HEK293 (cell line): ENCODE results near the gene TRAPPC2.

Source experiments
- CTCF ChIA-PET: fragments of 350-600 bp; formaldehyde crosslinking; extraction: SDS; loops from one replicate; lab custom pipeline; 2021; ENCODE audit warnings: antibody characterized with exemption; lab: Yijun Ruan, JAX
- POLR2A ChIA-PET: fragments of 300-600 bp; formaldehyde crosslinking; extraction: SDS; loops from one replicate; lab custom pipeline; 2020; ENCODE audit warnings: antibody characterized with exemption, inconsistent platforms; lab: Yijun Ruan, JAX
- H3K27ac ChIP-seq: fragments of 200-500 bp; sonication (Bioruptor generic); 2 replicates; pipeline ENCODE4 v1.5.1; 2014; ENCODE audit warnings: low read depth, low read length, control low read depth, inconsistent platforms; ENCODE audit errors: extremely low read depth
- H3K36me3 ChIP-seq, 2 experiments: fragments of 200-500 bp in 1 of 2; sonication (Bioruptor generic) in 1 of 2; 1 replicate in 1 of 2; 2 replicates in 1 of 2; pipeline ENCODE4 v1.5.1; 2014 to 2017; ENCODE audit warnings: inconsistent platforms in 2 of 2, low read length in 2 of 2; ENCODE audit not compliant: control insufficient read depth in 2 of 2, insufficient read depth in 1 of 2
- H3K4me1 ChIP-seq: fragments of 200-500 bp; sonication (Bioruptor generic); 2 replicates; pipeline ENCODE4 v1.5.1; 2014; ENCODE audit warnings: mild to moderate bottlenecking, low read length, inconsistent platforms; ENCODE audit not compliant: control insufficient read depth, insufficient read depth
- H3K4me3 ChIP-seq: 2 replicates; pipeline ENCODE4 v1.5.1; 2011; ENCODE audit warnings: low read depth, mild to moderate bottlenecking, control low read depth, low read length, moderate library complexity
- H3K9me3 ChIP-seq: fragments of 200-500 bp; sonication (Bioruptor generic); 2 replicates; pipeline ENCODE4 v1.5.1; 2014; ENCODE audit warnings: low read depth, low read length, inconsistent platforms; ENCODE audit not compliant: control insufficient read depth, insufficient read depth
- EGR2 ChIP-seq: fragments of 450-650 bp; formaldehyde crosslinking; IDR thresholded peaks from 2 replicates; pipeline ENCODE4 v1.5.1; 2016; ENCODE audit warnings: low read depth, missing biosample characterization, missing genetic modification characterization
- HIC1 ChIP-seq: fragments of 450-650 bp; formaldehyde crosslinking; IDR thresholded peaks from 2 replicates; pipeline ENCODE4 v1.5.1; 2016; ENCODE audit warnings: missing biosample characterization, missing genetic modification characterization
- KLF16 ChIP-seq: fragments of 450-650 bp; formaldehyde crosslinking; IDR thresholded peaks from 2 replicates; pipeline ENCODE4 v1.5.1; 2017; ENCODE audit warnings: missing biosample characterization, missing genetic modification characterization
- OSR2 ChIP-seq: fragments of 450-650 bp; formaldehyde crosslinking; IDR thresholded peaks from 2 replicates; pipeline ENCODE4 v1.5.1; 2016; ENCODE audit warnings: missing biosample characterization, missing genetic modification characterization
- PRDM2 ChIP-seq: fragments of 450-650 bp; formaldehyde crosslinking; IDR thresholded peaks from 2 replicates; pipeline ENCODE4 v1.5.1; 2016; ENCODE audit warnings: missing biosample characterization, missing genetic modification characterization, borderline replicate concordance
- REST ChIP-seq: fragments of 450-650 bp; formaldehyde crosslinking; IDR thresholded peaks from 2 replicates; pipeline ENCODE4 v1.5.1; 2016; ENCODE audit warnings: missing biosample characterization, missing genetic modification characterization
- TCF7L2 ChIP-seq: IDR thresholded peaks from 2 replicates; pipeline ENCODE4 v1.6.1; 2011; ENCODE audit warnings: low read depth, mild to moderate bottlenecking, inconsistent platforms, low read length, moderate library complexity, borderline replicate concordance
- ZBTB17 ChIP-seq: fragments of 450-650 bp; formaldehyde crosslinking; IDR thresholded peaks from 2 replicates; pipeline ENCODE4 v1.5.1; 2016; ENCODE audit warnings: missing biosample characterization, missing genetic modification characterization
- ZNF19 ChIP-seq: fragments of 450-650 bp; formaldehyde crosslinking; IDR thresholded peaks from 2 replicates; pipeline ENCODE4; 2016; ENCODE audit warnings: missing biosample characterization, missing genetic modification characterization, low read depth
- ZNF223 ChIP-seq: fragments of 450-650 bp; formaldehyde crosslinking; IDR thresholded peaks from 2 replicates; pipeline ENCODE4 v1.5.1; 2016; ENCODE audit warnings: missing biosample characterization, missing genetic modification characterization
- ZNF239 ChIP-seq: fragments of 450-650 bp; formaldehyde crosslinking; IDR thresholded peaks from 2 replicates; pipeline ENCODE4 v1.5.1; 2016; ENCODE audit warnings: missing biosample characterization, missing genetic modification characterization
- ZNF274 ChIP-seq, 2 experiments: fragments of 200-500 bp in 1 of 2; fragments of 450-650 bp in 1 of 2; sonication (Bioruptor generic) in 1 of 2; formaldehyde crosslinking in 1 of 2; IDR thresholded peaks; 2 replicates each; pipeline versions ENCODE4 v1.5.1 to v1.6.1; 2014 to 2016; ENCODE audit warnings: borderline replicate concordance in 1 of 2, inconsistent platforms in 1 of 2, low read length in 1 of 2, missing biosample characterization in 1 of 2, missing genetic modification characterization in 1 of 2
- ZNF324 ChIP-seq: fragments of 450-650 bp; formaldehyde crosslinking; IDR thresholded peaks from 2 replicates; pipeline ENCODE4 v1.5.1; 2016; ENCODE audit warnings: missing biosample characterization, missing genetic modification characterization
- ZNF37A ChIP-seq: fragments of 450-650 bp; IDR thresholded peaks from 2 replicates; pipeline ENCODE4 v1.5.1; 2018; ENCODE audit warnings: missing biosample characterization, missing genetic modification characterization
- ZNF394 ChIP-seq: fragments of 450-650 bp; formaldehyde crosslinking; IDR thresholded peaks from 2 replicates; pipeline ENCODE4 v1.5.1; 2016; ENCODE audit warnings: missing biosample characterization, missing genetic modification characterization, mild to moderate bottlenecking, moderate library complexity, borderline replicate concordance
- ZNF433 ChIP-seq: fragments of 450-650 bp; formaldehyde crosslinking; IDR thresholded peaks from 2 replicates; pipeline ENCODE4 v1.5.1; 2016; ENCODE audit warnings: missing biosample characterization, missing genetic modification characterization, low read depth
- ZNF571 ChIP-seq: fragments of 450-650 bp; formaldehyde crosslinking; IDR thresholded peaks from 2 replicates; pipeline ENCODE4 v1.5.0; 2017; ENCODE audit warnings: missing biosample characterization, missing genetic modification characterization
- ZNF654 ChIP-seq: fragments of 450-650 bp; formaldehyde crosslinking; IDR thresholded peaks from 2 replicates; pipeline ENCODE4 v1.5.1; 2016; ENCODE audit warnings: low read depth, missing biosample characterization, missing genetic modification characterization
- ZNF660 ChIP-seq: fragments of 450-650 bp; IDR thresholded peaks from 2 replicates; pipeline ENCODE4 v1.5.1; 2018; ENCODE audit warnings: missing biosample characterization, mild to moderate bottlenecking, missing genetic modification characterization
- ZNF677 ChIP-seq: fragments of 450-650 bp; IDR thresholded peaks from 2 replicates; pipeline ENCODE4 v1.5.0; 2018; ENCODE audit warnings: missing biosample characterization, mild to moderate bottlenecking, missing genetic modification characterization, moderate library complexity
- ZNF791 ChIP-seq: fragments of 450-650 bp; formaldehyde crosslinking; IDR thresholded peaks from 2 replicates; pipeline ENCODE4 v1.5.1; 2016; ENCODE audit warnings: missing biosample characterization, missing genetic modification characterization
- ZSCAN30 ChIP-seq: fragments of 450-650 bp; IDR thresholded peaks from 2 replicates; pipeline ENCODE4 v1.5.1; 2018; ENCODE audit warnings: missing biosample characterization, mild to moderate bottlenecking, missing genetic modification characterization, moderate library complexity

Gene TRAPPC2

GRCh38 chrX:13703135-13703534 is 31.3 kb downstream of the TRAPPC2 start:
- ChIA-PET POLR2A (no interaction called here), CTCF (interaction anchor here (0.6 to 1.7 kb wide), 2 partner anchors 8 to 47 kb away, joined by 3 to 4 read pairs; no protein-coding TSS in a partner anchor)
- TF ChIP-seq KLF16 (tag by site-specific recombination) (no peak), ZNF571 (tag by site-specific recombination) (no peak), REST (tag by site-specific recombination) (no peak), OSR2 (tag by site-specific recombination) (no peak), ZNF37A (no peak), ZNF19 (tag by site-specific recombination) (no peak), ZNF791 (tag by site-specific recombination) (no peak), ZNF394 (tag by site-specific recombination) (no peak), ZNF654 (tag by site-specific recombination) (no peak), PRDM2 (tag by site-specific recombination) (no peak), ZBTB17 (tag by site-specific recombination) (no peak)
- H3K36me3 ChIP-seq: peaks cover 35 to 43% of the 10 kb centered on the region in 2 experiments
- 0 out of 2 replicates have a peak, but pooled peaks cover 2% of the 10 kb centered on the region for H3K4me1 ChIP-seq
- H3K4me3 ChIP-seq: no peak overlapping the region
- no peak overlapping the region for H3K27ac ChIP-seq
- H3K9me3 ChIP-seq: no peaks in the 10 kb centered on the region

- CTCF ChIA-PET: interaction anchor here (0.6 to 2.6 kb wide), 2 partner anchors 9 to 48 kb away, joined by 3 to 8 read pairs; no protein-coding TSS in a partner anchor
- no peak overlapping the region for H3K4me3 ChIP-seq
- POLR2A ChIA-PET: interaction anchor here (1.3 kb wide), 2 partner anchors 9 to 13 kb away, joined by 3 to 5 read pairs; partner anchors contain the start of gene RAB9A
Observed at GRCh38 chrX:13702111-13702789, 32.2 kb downstream of the TRAPPC2 start.

More at GRCh38 chrX:13702111-13702789, 32.2 kb downstream of the TRAPPC2 start:
- Histone ChIP-seq H3K4me1 (0 out of 2 replicates have a peak, but pooled peaks cover 2% of the 10 kb centered on the region), H3K27ac (no peak overlapping the region), H3K9me3 (no peaks in the 10 kb centered on the region)
- TF ChIP-seq ZNF324 (no peak), ZNF223 (tag by site-specific recombination) (no peak), TCF7L2 (no peak), ZNF433 (tag by site-specific recombination) (no peak), ZNF660 (tag by site-specific recombination) (no peak), ZNF677 (no peak), ZSCAN30 (no peak), EGR2 (tag by site-specific recombination) (no peak), HIC1 (no peak), ZNF239 (tag by site-specific recombination) (no peak), ZNF274 (IDR thresholded peaks at IDR 0.05; ENCODE audit: low read length) (no peak), ZNF274 (tag by site-specific recombination; IDR thresholded peaks at IDR 0.05; ENCODE audit: borderline replicate concordance) (no peak)
- TF ChIP-seq, all 188 proteins: peak for 0
- peaks cover 27 to 35% of the 10 kb centered on the region in 2 experiments for H3K36me3 ChIP-seq
